ENCODE data around the gene EIF2B2.

DNA sequence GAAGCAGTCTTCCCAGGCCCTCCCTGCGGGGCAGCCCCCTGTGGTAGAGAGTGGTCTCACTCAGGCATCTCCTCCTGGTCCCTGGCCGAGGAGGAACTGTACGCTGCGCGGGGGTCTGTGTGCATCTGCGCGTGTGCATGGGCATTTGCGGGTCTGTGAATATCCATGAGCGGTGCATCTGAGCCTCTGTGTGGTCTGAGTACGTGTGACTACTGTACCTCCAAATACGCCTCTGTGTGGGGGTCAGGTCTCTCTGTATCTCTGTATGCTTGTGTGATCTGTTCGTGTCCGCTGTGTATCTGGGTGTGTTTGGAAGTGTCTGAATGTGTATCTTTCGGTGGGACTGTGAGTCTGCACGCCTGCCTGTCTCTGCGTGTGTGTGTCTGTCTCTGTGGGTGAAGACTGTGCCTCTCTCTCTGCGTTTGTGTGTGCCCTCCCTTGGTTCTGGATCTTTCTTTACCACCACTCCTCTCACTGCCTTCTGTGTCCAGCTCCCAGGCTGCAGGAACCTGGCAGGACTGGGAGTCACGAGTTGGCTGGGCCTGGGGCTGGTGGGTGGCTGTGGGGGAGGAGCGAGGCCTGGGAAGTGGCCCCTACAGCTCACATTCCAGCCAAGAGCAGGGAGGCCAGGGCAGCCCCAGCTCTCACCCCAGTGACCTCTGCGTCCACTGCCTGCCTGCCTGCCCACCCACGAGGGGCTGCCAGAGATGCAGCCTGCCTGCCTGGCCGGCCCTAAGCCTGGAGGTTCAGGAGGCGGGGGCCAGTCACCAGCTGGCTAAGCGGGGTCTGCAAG, 46.2 kb upstream of the EIF2B2 start:
- TF ChIP-seq, protein P1, sequence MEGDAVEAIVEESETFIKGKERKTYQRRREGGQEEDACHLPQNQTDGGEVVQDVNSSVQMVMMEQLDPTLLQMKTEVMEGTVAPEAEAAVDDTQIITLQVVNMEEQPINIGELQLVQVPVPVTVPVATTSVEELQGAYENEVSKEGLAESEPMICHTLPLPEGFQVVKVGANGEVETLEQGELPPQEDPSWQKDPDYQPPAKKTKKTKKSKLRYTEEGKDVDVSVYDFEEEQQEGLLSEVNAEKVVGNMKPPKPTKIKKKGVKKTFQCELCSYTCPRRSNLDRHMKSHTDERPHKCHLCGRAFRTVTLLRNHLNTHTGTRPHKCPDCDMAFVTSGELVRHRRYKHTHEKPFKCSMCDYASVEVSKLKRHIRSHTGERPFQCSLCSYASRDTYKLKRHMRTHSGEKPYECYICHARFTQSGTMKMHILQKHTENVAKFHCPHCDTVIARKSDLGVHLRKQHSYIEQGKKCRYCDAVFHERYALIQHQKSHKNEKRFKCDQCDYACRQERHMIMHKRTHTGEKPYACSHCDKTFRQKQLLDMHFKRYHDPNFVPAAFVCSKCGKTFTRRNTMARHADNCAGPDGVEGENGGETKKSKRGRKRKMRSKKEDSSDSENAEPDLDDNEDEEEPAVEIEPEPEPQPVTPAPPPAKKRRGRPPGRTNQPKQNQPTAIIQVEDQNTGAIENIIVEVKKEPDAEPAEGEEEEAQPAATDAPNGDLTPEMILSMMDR (IDR thresholded peaks at IDR 0.05) = no peak
- no peak for TF ChIP-seq POLR2A (IDR thresholded peaks at IDR 0.05)

All from adrenal gland (tissue), 5 donors.